Ovary (tissue), 3 donors: ENCODE measurements around the gene THAP5.

ENCODE experiments used
- CTCF ChIP-seq, 3 donors: fragments of 450-650 bp in 2 of 3; fragments of 200-600 bp in 1 of 3; IDR thresholded peaks; one replicate each; pipeline versions ENCODE4 v1.5.1 to v1.8.0; 2016 to 2022; ENCODE audit warnings: antibody characterized with exemption in 3 of 3, mild to moderate bottlenecking in 1 of 3
- POLR2A ChIP-seq: fragments of 450-650 bp; IDR thresholded peaks from one replicate; pipeline ENCODE4 v1.6.1; 2017; ENCODE audit warnings: antibody characterized with exemption, mild to moderate bottlenecking, moderate library complexity
- donor health status: DM: no; HTN: no; CAD: no.

DNA sequence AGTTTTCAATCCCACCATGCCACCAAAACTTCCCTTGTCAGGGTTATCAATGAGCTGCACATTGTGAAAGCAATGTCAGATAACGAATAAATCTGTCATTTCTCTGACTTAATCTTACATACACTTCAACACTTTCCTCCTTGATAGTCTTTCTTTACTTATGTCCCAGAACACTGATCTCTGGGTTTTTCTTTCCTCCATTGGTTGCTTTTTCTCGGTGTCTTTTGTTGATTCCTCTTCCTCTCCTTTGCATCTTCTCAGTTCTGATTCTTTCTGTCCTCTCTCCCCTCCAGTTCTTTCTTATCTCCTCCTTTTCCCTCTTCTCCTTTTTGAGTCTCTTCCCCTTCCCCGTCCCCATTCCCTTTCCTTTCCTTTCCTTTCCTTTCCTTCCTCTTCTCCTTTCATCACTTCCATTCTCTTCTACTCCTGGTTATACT is 16.8 kb upstream of the THAP5 start:
- TF ChIP-seq CTCF (IDR thresholded peaks at IDR 0.05) (no peak), POLR2A (no peak)
